ENCODE results near the gene ZNF177.

The ZNF177 gene

DNA sequence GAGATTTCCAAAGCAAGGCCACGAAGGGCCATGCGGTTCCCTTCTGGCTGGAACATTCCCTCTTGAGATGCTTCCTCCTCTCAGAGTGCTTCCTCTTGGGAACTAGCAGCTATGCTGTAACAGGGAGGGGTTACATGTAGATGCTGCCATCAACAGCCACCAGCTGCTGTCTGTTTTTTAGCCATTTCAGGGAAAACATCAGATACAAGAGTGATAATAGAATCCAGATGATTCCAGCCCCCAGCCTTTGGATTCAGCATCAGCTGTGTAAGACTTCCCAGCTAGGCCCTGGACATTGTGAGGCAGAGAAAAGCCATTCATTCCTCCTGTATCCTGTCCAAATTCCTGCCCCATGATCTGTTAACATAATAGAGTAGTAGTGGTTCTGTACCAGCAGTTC, 8.2 kb upstream of the ZNF177 start:
- H3K4me1 ChIP-seq (ENCODE audit: insufficient read depth, low read length), result no peaks in the 10 kb centered on the region
- H3K9me3 ChIP-seq (ENCODE audit: insufficient read depth, low read length, severe bottlenecking), result peaks cover 2% of the 10 kb centered on the region
- H3K27ac ChIP-seq (ENCODE audit: low read length), result no peak overlapping the region
- no peaks in the 10 kb centered on the region for H3K27me3 ChIP-seq (ENCODE audit: insufficient read depth, low read length, poor library complexity)
- peaks cover 18% of the 10 kb centered on the region for H3K36me3 ChIP-seq (ENCODE audit: insufficient read depth, low read length)
- no peaks in the 10 kb centered on the region for H4K20me1 ChIP-seq (ENCODE audit: insufficient read depth, low read length)
- H2AFZ ChIP-seq (ENCODE audit: low read depth, low read length), result no peak overlapping the region
- ATAC-seq (ENCODE audit: insufficient read depth, low read depth) (no peak), DNase-seq (no peak)
- no peak overlapping the region for H3K9ac ChIP-seq (ENCODE audit: low read depth, low read length)
- TF ChIP-seq, protein P1, sequence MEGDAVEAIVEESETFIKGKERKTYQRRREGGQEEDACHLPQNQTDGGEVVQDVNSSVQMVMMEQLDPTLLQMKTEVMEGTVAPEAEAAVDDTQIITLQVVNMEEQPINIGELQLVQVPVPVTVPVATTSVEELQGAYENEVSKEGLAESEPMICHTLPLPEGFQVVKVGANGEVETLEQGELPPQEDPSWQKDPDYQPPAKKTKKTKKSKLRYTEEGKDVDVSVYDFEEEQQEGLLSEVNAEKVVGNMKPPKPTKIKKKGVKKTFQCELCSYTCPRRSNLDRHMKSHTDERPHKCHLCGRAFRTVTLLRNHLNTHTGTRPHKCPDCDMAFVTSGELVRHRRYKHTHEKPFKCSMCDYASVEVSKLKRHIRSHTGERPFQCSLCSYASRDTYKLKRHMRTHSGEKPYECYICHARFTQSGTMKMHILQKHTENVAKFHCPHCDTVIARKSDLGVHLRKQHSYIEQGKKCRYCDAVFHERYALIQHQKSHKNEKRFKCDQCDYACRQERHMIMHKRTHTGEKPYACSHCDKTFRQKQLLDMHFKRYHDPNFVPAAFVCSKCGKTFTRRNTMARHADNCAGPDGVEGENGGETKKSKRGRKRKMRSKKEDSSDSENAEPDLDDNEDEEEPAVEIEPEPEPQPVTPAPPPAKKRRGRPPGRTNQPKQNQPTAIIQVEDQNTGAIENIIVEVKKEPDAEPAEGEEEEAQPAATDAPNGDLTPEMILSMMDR (IDR thresholded peaks at IDR 0.05; ENCODE audit: borderline replicate concordance, extremely low read depth, low read length, poor library complexity, severe bottlenecking), result no peak
- TF ChIP-seq EZH2 (IDR thresholded peaks at IDR 0.05; ENCODE audit: borderline replicate concordance, low read depth, low read length, severe bottlenecking), result no peak
- no peak overlapping the region for H3K4me3 ChIP-seq (ENCODE audit: low read depth in 1 of 2, low read length in 2 of 2)
- no peak overlapping the region for H3K4me2 ChIP-seq (ENCODE audit: insufficient read depth, low read length)
- no peaks in the 10 kb centered on the region for H3K79me2 ChIP-seq (ENCODE audit: insufficient read depth, low read length)

DNA sequence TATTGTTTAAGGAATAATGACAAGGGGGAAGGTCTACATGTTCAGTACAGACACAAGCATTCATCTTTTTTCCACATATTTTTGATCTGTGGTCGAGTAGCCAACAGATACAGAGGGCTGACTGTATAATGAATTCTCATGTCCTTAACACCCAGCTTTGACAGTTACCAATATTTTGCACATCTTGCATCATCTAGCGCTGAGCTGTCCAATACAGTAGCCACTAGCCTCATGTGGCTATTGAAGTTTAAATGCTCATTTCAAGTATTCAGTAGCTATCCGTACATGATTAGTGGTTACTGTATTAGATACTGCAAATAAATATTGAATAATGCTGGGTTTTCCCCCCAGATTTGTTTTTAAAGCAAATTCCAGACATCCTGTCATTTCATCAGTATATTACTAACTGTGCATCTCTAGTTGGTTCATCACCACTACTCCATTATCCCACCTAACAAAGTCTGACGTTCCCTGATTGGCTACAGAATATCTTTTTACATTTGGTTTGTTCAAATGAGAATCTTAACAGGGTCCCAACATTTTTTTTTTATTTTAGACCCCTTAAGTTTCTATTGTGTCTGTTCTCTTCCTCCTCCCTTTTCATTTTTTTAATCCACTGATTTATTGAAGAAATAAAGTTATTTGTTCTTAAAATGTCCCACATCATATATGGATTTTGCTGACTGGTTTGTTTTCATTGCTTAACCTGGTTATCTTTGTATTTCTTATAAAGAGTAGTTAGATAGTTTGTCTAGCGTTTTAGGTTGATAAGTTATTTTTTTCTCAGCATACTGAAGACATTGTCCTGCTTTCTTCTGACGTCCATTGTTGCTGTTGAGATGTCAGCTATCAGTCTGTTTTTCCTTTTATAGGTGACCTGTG, 8.2 kb downstream of the ZNF177 start:
- H3K36me3 ChIP-seq (ENCODE audit: insufficient read depth, low read length), result peaks cover 18% of the 10 kb centered on the region; the same call in 1 of the 2 replicates
- H3K9me3 ChIP-seq (ENCODE audit: insufficient read depth, low read length, severe bottlenecking), result peaks cover 5% of the 10 kb centered on the region

DNA sequence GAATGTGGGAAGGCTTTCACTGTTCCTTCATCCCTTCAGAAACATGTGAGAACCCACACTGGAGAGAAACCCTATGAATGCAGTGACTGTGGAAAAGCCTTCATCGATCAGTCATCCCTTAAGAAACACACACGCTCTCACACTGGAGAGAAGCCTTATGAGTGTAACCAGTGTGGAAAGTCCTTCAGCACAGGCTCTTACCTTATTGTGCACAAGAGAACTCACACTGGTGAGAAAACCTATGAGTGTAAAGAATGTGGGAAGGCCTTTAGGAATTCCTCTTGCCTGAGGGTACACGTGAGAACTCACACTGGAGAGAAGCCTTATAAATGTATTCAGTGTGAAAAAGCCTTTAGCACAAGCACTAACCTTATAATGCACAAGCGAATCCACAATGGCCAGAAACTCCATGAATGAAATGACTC, 18.6 kb downstream of the ZNF177 start:
- H3K4me1 ChIP-seq (ENCODE audit: insufficient read depth, low read length), result no peaks in the 10 kb centered on the region
- no peak overlapping the region for H2AFZ ChIP-seq (ENCODE audit: low read depth, low read length)
- H3K9me3 ChIP-seq (ENCODE audit: insufficient read depth, low read length, severe bottlenecking), result peaks cover 67% of the 10 kb centered on the region
- no peak for TF ChIP-seq EZH2 (IDR thresholded peaks at IDR 0.05; ENCODE audit: borderline replicate concordance, low read depth, low read length, severe bottlenecking)
- TF ChIP-seq, protein P1 (IDR thresholded peaks at IDR 0.05; ENCODE audit: borderline replicate concordance, extremely low read depth, low read length, poor library complexity, severe bottlenecking), result no peak
- H3K4me3 ChIP-seq (ENCODE audit: low read depth in 1 of 2, low read length in 2 of 2), result no peak overlapping the region
- peaks cover 72% of the 10 kb centered on the region for H3K36me3 ChIP-seq (ENCODE audit: insufficient read depth, low read length)
- H3K27ac ChIP-seq (ENCODE audit: low read length), result no peak overlapping the region
- no peaks in the 10 kb centered on the region for H3K27me3 ChIP-seq (ENCODE audit: insufficient read depth, low read length, poor library complexity)
- ATAC-seq (ENCODE audit: insufficient read depth, low read depth), result no peak
- no peak overlapping the region for H3K9ac ChIP-seq (ENCODE audit: low read depth, low read length)
- no peaks in the 10 kb centered on the region for H3K79me2 ChIP-seq (ENCODE audit: insufficient read depth, low read length)
- DNase-seq, result no peak
- no peaks in the 10 kb centered on the region for H4K20me1 ChIP-seq (ENCODE audit: insufficient read depth, low read length)
- H3K4me2 ChIP-seq (ENCODE audit: insufficient read depth, low read length), result no peak overlapping the region

More for the DNA sequence above, 8.2 kb downstream of the ZNF177 start:
- Histone ChIP-seq H3K9ac (ENCODE audit: low read depth, low read length) (no peak overlapping the region), H3K27me3 (ENCODE audit: insufficient read depth, low read length, poor library complexity) (no peaks in the 10 kb centered on the region), H2AFZ (ENCODE audit: low read depth, low read length) (no peak overlapping the region), H4K20me1 (ENCODE audit: insufficient read depth, low read length) (no peaks in the 10 kb centered on the region), H3K4me2 (ENCODE audit: insufficient read depth, low read length) (no peak overlapping the region), H3K4me3 (ENCODE audit: low read depth in 1 of 2, low read length in 2 of 2) (no peak overlapping the region), H3K79me2 (ENCODE audit: insufficient read depth, low read length) (no peaks in the 10 kb centered on the region), H3K27ac (ENCODE audit: low read length) (no peak overlapping the region), H3K4me1 (ENCODE audit: insufficient read depth, low read length) (no peaks in the 10 kb centered on the region)
- no peak for TF ChIP-seq EZH2 (IDR thresholded peaks at IDR 0.05; ENCODE audit: borderline replicate concordance, low read depth, low read length, severe bottlenecking)
- TF ChIP-seq, protein P1 (IDR thresholded peaks at IDR 0.05; ENCODE audit: borderline replicate concordance, extremely low read depth, low read length, poor library complexity, severe bottlenecking), result no peak
- ATAC-seq (ENCODE audit: insufficient read depth, low read depth), result no peak
- DNase-seq, result no peak

Data from DND-41 (cell line).